GM12878 (cell line): Measurements from ENCODE around the gene MAP3K4.

ENCODE experiments used
- ASH2L ChIP-seq: fragments of 300-600, 200-600 bp; sonication (generic); IDR thresholded peaks from 2 replicates; pipeline ENCODE4 v1.6.1; 2017; ENCODE audit warnings: low read depth, mild to moderate bottlenecking, borderline replicate concordance
- BACH1 ChIP-seq: fragments of 450-650 bp; IDR thresholded peaks from 2 replicates; pipeline ENCODE4 v1.6.1; 2017; ENCODE audit warnings: mild to moderate bottlenecking, borderline replicate concordance
- CBX5 ChIP-seq: sonication (generic); IDR thresholded peaks from 2 replicates; pipeline ENCODE4 v1.6.1; 2016; ENCODE audit warnings: low read depth, moderate library complexity, mild to moderate bottlenecking, inconsistent platforms
- CTCF ChIP-seq, 3 experiments: IDR thresholded peaks in 2 of 3; conservative IDR thresholded peaks in 1 of 3; 2 replicates each; pipeline ENCODE4 v1.5.1; 2011; ENCODE audit warnings: low read depth in 3 of 3, low read length in 3 of 3, mild to moderate bottlenecking in 3 of 3, control low read depth in 2 of 3, moderate library complexity in 2 of 3, inconsistent platforms in 1 of 3, mixed read lengths in 1 of 3; ENCODE audit not compliant: control insufficient read depth in 2 of 3, insufficient read depth in 1 of 3; ENCODE audit errors: extremely low read depth in 1 of 3
- DPF2 ChIP-seq: fragments of 450-650 bp; IDR thresholded peaks from 2 replicates; pipeline ENCODE4 v1.6.1; 2017; ENCODE audit warnings: mild to moderate bottlenecking
- ELK1 ChIP-seq: IDR thresholded peaks from 2 replicates; pipeline ENCODE4 v1.6.1; 2012; ENCODE audit warnings: low read depth, low read length, improper control_type of control experiment
- HDAC6 ChIP-seq: fragments of 200-600 bp; sonication (generic); IDR thresholded peaks from one replicate; pipeline ENCODE4 v1.8.0; 2017; ENCODE audit warnings: antibody characterized with exemption; ENCODE audit not compliant: unreplicated experiment
- JUND ChIP-seq: IDR thresholded peaks from 2 replicates; pipeline ENCODE4 v1.6.1; 2012; ENCODE audit warnings: low read depth, mild to moderate bottlenecking, low read length, improper control_type of control experiment, moderate library complexity
- KDM1A ChIP-seq: fragments of 200-600 bp; sonication (generic); IDR thresholded peaks from 2 replicates; pipeline ENCODE4 v1.6.1; 2016; ENCODE audit warnings: borderline replicate concordance
- NFXL1 ChIP-seq: fragments of 450-650 bp; IDR thresholded peaks from 2 replicates; pipeline ENCODE4 v1.6.1; 2017; ENCODE audit warnings: antibody characterized with exemption, mild to moderate bottlenecking, borderline replicate concordance
- POLR2AphosphoS5 ChIP-seq: IDR thresholded peaks from 2 replicates; pipeline ENCODE4 v1.6.1; 2011; ENCODE audit warnings: mild to moderate bottlenecking, low read length, inconsistent platforms
- RUNX3 ChIP-seq: IDR thresholded peaks from 2 replicates; pipeline ENCODE4 v1.6.1; 2012; ENCODE audit warnings: low read length, inconsistent platforms
- ZNF274 ChIP-seq: IDR thresholded peaks from one replicate; pipeline ENCODE4 v1.8.0; 2011; ENCODE audit not compliant: insufficient read length, insufficient read depth

- TF ChIP-seq CBX5 (no peak), CTCF (IDR thresholded peaks at IDR 0.05 in 2 of 3, conservative IDR thresholded peaks at IDR 0.05 in 1 of 3; ENCODE audit: control insufficient read depth in 2 of 3, extremely low read depth in 1 of 3, insufficient read depth in 1 of 3, low read depth in 3 of 3, low read length in 3 of 3) (no peak), HDAC6 (no peak), DPF2 (no peak), ZNF274 (no peak), POLR2AphosphoS5 (no peak), KDM1A (no peak), NFXL1 (no peak), RUNX3 (no peak), ASH2L (no peak), JUND (no peak), ELK1 (no peak), BACH1 (no peak)
These were observed 30.6 kb downstream of the MAP3K4 start for GRCh38 chr6:161021998-161022743.
